ENCODE data around the gene HMGXB3. TPM values are rescaled to one million over a fixed set of nuclear protein-coding genes. Genes with fewer than 3 reads are reported as not detected.
A peak's percentile ranks its signal among the peaks of the same experiment; 100 is the strongest.

HMGXB3 gene
- total and polyA plus RNA-seq, 11 donors: 10.7 to 25.9 (median 17.5) TPM

DNA sequence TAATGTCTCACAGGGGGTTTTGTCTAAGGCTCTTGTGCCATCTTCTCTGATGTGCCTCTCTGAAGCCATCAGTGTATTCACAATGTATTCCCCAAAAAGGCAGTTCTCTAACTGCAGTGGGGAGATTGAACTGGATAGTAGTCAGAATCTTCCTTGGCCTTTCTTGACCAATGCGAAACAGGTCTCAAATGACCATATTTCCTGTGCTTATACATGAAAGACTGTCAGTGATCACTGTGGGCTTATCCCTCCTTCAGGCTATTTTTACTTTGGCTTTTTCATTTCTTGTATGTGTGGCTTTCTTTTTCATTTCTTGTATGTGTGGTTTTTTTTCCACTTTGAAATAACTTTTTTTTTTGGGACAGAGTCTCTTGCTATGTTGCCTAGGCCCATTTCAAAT is 19.7 kb downstream of the HMGXB3 start:
- WGBS, 4 donors: 96 to 100% (median 99%) methylated on average over 1 of the region's 1 CpG
- peaks cover 7 to 99% (median 86%) of the 10 kb centered on the region in 9 donors for H3K36me3 ChIP-seq
- peaks cover 5 to 53% (median 40%) of the 10 kb centered on the region in 12 donors for H3K4me1 ChIP-seq
- TF ChIP-seq POLR2A (IDR thresholded peaks at IDR 0.05): no peak
- TF ChIP-seq, protein P1, sequence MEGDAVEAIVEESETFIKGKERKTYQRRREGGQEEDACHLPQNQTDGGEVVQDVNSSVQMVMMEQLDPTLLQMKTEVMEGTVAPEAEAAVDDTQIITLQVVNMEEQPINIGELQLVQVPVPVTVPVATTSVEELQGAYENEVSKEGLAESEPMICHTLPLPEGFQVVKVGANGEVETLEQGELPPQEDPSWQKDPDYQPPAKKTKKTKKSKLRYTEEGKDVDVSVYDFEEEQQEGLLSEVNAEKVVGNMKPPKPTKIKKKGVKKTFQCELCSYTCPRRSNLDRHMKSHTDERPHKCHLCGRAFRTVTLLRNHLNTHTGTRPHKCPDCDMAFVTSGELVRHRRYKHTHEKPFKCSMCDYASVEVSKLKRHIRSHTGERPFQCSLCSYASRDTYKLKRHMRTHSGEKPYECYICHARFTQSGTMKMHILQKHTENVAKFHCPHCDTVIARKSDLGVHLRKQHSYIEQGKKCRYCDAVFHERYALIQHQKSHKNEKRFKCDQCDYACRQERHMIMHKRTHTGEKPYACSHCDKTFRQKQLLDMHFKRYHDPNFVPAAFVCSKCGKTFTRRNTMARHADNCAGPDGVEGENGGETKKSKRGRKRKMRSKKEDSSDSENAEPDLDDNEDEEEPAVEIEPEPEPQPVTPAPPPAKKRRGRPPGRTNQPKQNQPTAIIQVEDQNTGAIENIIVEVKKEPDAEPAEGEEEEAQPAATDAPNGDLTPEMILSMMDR (IDR thresholded peaks at IDR 0.05): no peak
- ATAC-seq: no peak
- H3K27ac ChIP-seq: peak overlapping the region in 5 of 12 donors; percentile 30 to 81 (median 64)
- H3K9me3 ChIP-seq: peaks cover 0 to 12% (median 1%) of the 10 kb centered on the region in 12 donors
- no peak overlapping the region for H3K4me3 ChIP-seq
- H3K27me3 ChIP-seq: no peaks in the 10 kb centered on the region
- DNase-seq: no peak
- intact Hi-C loops (cut with DNase I): loop anchor here in 7 of 10 donors (5.0 to 10.0 kb wide), 4 partner anchors 195 to 415 kb away; partner anchors contain the start of gene TCOF1 (in 1 of the 7)

- DNase-seq (peak in 1 of 5 donors; percentile 68), ATAC-seq (peak; percentile 23 to 61 (median 51))
- 65 to 75% (median 70%) methylated on average over 13 of the region's 13 CpGs for WGBS, 4 donors
- peaks cover 5 to 54% (median 40%) of the 10 kb centered on the region in 12 donors for H3K4me1 ChIP-seq
- TF ChIP-seq POLR2A (IDR thresholded peaks at IDR 0.05): no peak
- TF ChIP-seq, protein P1 (IDR thresholded peaks at IDR 0.05): no peak
- no peaks in the 10 kb centered on the region for H3K27me3 ChIP-seq
- peak overlapping the region in 3 of 12 donors; percentile 1 to 19 (median 13) for H3K4me3 ChIP-seq
- intact Hi-C loops (cut with DNase I): loop anchor here in 7 of 10 donors (5.0 to 10.0 kb wide), 4 partner anchors 193 to 413 kb away; partner anchors contain the start of gene TCOF1 (in 1 of the 7)
- H3K27ac ChIP-seq: peak overlapping the region; percentile 53 to 81 (median 68)
- H3K36me3 ChIP-seq: peaks cover 7 to 99% (median 86%) of the 10 kb centered on the region in 9 donors
- H3K9me3 ChIP-seq: peaks cover 0 to 2% (median 0%) of the 10 kb centered on the region in 12 donors
These were observed 21.1 kb downstream of the HMGXB3 start for GRCh38 chr5:150021491-150022157.

DNA sequence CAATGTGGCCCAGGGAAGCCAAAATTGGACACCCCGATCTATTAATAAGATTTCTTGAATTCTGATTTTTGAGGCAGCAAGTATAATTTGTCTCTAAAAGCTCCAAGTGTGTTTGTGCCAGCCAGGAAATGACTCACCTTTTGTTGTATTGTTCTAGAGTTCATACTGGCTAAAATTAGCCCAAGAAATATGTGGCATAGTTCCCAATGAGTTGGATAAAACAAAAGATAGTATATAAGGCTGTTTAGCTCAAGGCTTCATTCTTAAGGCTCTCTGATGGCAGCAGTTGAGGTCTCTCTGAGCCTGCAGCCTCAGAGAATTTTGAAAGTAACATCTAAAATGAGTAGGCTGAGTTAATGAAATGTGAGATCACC is 21.6 kb downstream of the HMGXB3 start:
- peak; percentile 48 to 79 (median 76) for ATAC-seq
- TF ChIP-seq, protein P1 (IDR thresholded peaks at IDR 0.05): no peak
- TF ChIP-seq POLR2A (IDR thresholded peaks at IDR 0.05): no peak
- H3K4me1 ChIP-seq: peaks cover 5 to 54% (median 40%) of the 10 kb centered on the region in 12 donors
- intact Hi-C loops (cut with DNase I): loop anchor here in 7 of 10 donors (5.0 to 10.0 kb wide), 4 partner anchors 193 to 413 kb away; partner anchors contain the start of gene TCOF1 (in 1 of the 7)
- peak overlapping the region in 3 of 12 donors; percentile 1 to 16 (median 13) for H3K4me3 ChIP-seq
- H3K27me3 ChIP-seq: no peaks in the 10 kb centered on the region
- H3K27ac ChIP-seq: peak overlapping the region; percentile 53 to 81 (median 68)
- DNase-seq: peak in 1 of 5 donors; percentile 36
- H3K9me3 ChIP-seq: no peaks in the 10 kb centered on the region
- 42 to 63% (median 58%) methylated on average over 1 of the region's 1 CpG for WGBS, 4 donors
- peaks cover 7 to 99% (median 86%) of the 10 kb centered on the region in 9 donors for H3K36me3 ChIP-seq

- H3K9me3 ChIP-seq: no peaks in the 10 kb centered on the region
- H3K4me1 ChIP-seq: peaks cover 5 to 54% (median 40%) of the 10 kb centered on the region in 12 donors
- no peak overlapping the region for H3K4me3 ChIP-seq
- 52 to 61% (median 55%) methylated on average over 2 of the region's 2 CpGs for WGBS, 4 donors
- intact Hi-C loops (cut with DNase I): loop anchor here in 7 of 10 donors (5.0 to 10.0 kb wide), 4 partner anchors 192 to 412 kb away; partner anchors contain the start of gene TCOF1 (in 1 of the 7)
- no peak for DNase-seq
- peak in 2 of 4 donors; percentile 30 to 31 for ATAC-seq
- TF ChIP-seq POLR2A (IDR thresholded peaks at IDR 0.05): no peak
- TF ChIP-seq, protein P1 (IDR thresholded peaks at IDR 0.05): no peak
- peak overlapping the region; percentile 53 to 81 (median 68) for H3K27ac ChIP-seq
- no peaks in the 10 kb centered on the region for H3K27me3 ChIP-seq
- peaks cover 7 to 100% (median 87%) of the 10 kb centered on the region in 9 donors for H3K36me3 ChIP-seq
These were observed 22.1 kb downstream of the HMGXB3 start for GRCh38 chr5:150022681-150023080.

Data from heart left ventricle (tissue), 16 donors.